ENCODE data around the gene CDO1.
A peak's percentile ranks its signal among the peaks of the same experiment; 100 is the strongest.

CDO1 gene

GRCh38 chr5:115785381-115786065 is 30.9 kb downstream of the CDO1 start:
- DNase-seq (ENCODE audit: low spot score), result no peak

- DNase-seq (ENCODE audit: low spot score), result no peak
Measured at GRCh38 chr5:115778417-115778816, 38.0 kb downstream of the CDO1 start.

- no peak for DNase-seq (ENCODE audit: low spot score)
Measured at GRCh38 chr5:115776989-115777388, 39.5 kb downstream of the CDO1 start.

GRCh38 chr5:115775999-115776398 is 40.5 kb downstream of the CDO1 start:
- no peak for DNase-seq (ENCODE audit: low spot score)

- no peak for DNase-seq (ENCODE audit: low spot score)
Measured at GRCh38 chr5:115774684-115775083, 41.8 kb downstream of the CDO1 start.

- DNase-seq (ENCODE audit: low spot score), result no peak
Measured at GRCh38 chr5:115772731-115773475, 43.6 kb downstream of the CDO1 start.

GRCh38 chr5:115770466-115770865 is 46.0 kb downstream of the CDO1 start:
- DNase-seq (ENCODE audit: low spot score), result peak; percentile 19

- no peak for DNase-seq (ENCODE audit: low spot score)
Measured at GRCh38 chr5:115767424-115767823, 49.0 kb downstream of the CDO1 start.

- no peak for DNase-seq (ENCODE audit: low spot score)
Measured at GRCh38 chr5:115766608-115767007, 49.9 kb downstream of the CDO1 start.

GRCh38 chr5:115758356-115758755 is 58.1 kb downstream of the CDO1 start:
- no peak for DNase-seq (ENCODE audit: low spot score)

- no peak for DNase-seq (ENCODE audit: low spot score)
Measured at GRCh38 chr5:115755675-115756074, 60.8 kb downstream of the CDO1 start.

Measured in cerebellar cortex (tissue), 1 donor.